Measurements from ENCODE around the gene LACTBL1.
"Not testable (repeated sequence)": the region's sequence is repeated elsewhere in the genome, so short reads cannot be mapped to it uniquely, and the experiment has no call there.

The LACTBL1 gene

GRCh38 chr1:22972760-22973159 lies at the start of gene LACTBL1:
Gene LACTBL1, minus strand, starts transcription at chr1:22972866. Its CDS starts 550 bp downstream, at chr1:22972316.
- no peak for DNase-seq

- no peak for DNase-seq
These were observed 49.2 kb upstream of the LACTBL1 start for GRCh38 chr1:23021834-23022233.

- DNase-seq: peak; percentile 21 to 24
These were observed 48.2 kb upstream of the LACTBL1 start for GRCh38 chr1:23020706-23021405.

- peak; percentile 38 to 48 for DNase-seq
These were observed 47.4 kb upstream of the LACTBL1 start for GRCh38 chr1:23019863-23020625.

GRCh38 chr1:23019094-23019862 lies 46.6 kb upstream of the LACTBL1 start, which contains the start of gene KDM1A:
Gene KDM1A, plus strand, starts transcription at chr1:23019468. Its CDS starts 129 bp downstream, at chr1:23019597.
- peak; percentile 95 to 96 for DNase-seq

GRCh38 chr1:23018661-23019093 lies 46.0 kb upstream of the LACTBL1 start:
- peak in 1 of 2 experiments; percentile 65 for DNase-seq

GRCh38 chr1:23013657-23014056 lies 41.0 kb upstream of the LACTBL1 start:
- no peak for DNase-seq

- DNase-seq: not testable (repeated sequence)
These were observed 37.4 kb upstream of the LACTBL1 start for GRCh38 chr1:23010025-23010424.

GRCh38 chr1:23008901-23009300 lies 36.2 kb upstream of the LACTBL1 start:
- DNase-seq: no peak

GRCh38 chr1:23007106-23007505 lies 34.4 kb upstream of the LACTBL1 start:
- DNase-seq: no peak

GRCh38 chr1:23004769-23005168 lies 32.1 kb upstream of the LACTBL1 start:
- DNase-seq: not testable (repeated sequence)

GRCh38 chr1:23004112-23004511 lies 31.4 kb upstream of the LACTBL1 start:
- no peak for DNase-seq

GRCh38 chr1:23002218-23002617 lies 29.6 kb upstream of the LACTBL1 start:
- not testable (repeated sequence) for DNase-seq

- not testable (repeated sequence) for DNase-seq
These were observed 27.5 kb upstream of the LACTBL1 start for GRCh38 chr1:23000133-23000532.

GRCh38 chr1:22997528-22997927 lies 24.9 kb upstream of the LACTBL1 start:
- not testable (repeated sequence) for DNase-seq

GRCh38 chr1:22995774-22996173 lies 23.1 kb upstream of the LACTBL1 start:
- no peak for DNase-seq

- not testable (repeated sequence) for DNase-seq
These were observed 20.6 kb upstream of the LACTBL1 start for GRCh38 chr1:22993220-22993795.

- not testable (repeated sequence) for DNase-seq
These were observed 19.7 kb upstream of the LACTBL1 start for GRCh38 chr1:22992384-22992783.

- no peak for DNase-seq
These were observed 11.3 kb upstream of the LACTBL1 start for GRCh38 chr1:22983944-22984343.

GRCh38 chr1:22980471-22980790 lies 7.8 kb upstream of the LACTBL1 start:
- DNase-seq: not testable (repeated sequence)

GRCh38 chr1:22978299-22978698 lies 5.6 kb upstream of the LACTBL1 start:
- DNase-seq: no peak

GRCh38 chr1:22976461-22977243 lies 4.0 kb upstream of the LACTBL1 start:
- DNase-seq: peak; percentile 85 to 91
